GM19467 (cell line): Measurements from ENCODE around the gene IKZF3.
"Not testable (repeated sequence)": the region's sequence is repeated elsewhere in the genome, so short reads cannot be mapped to it uniquely, and the experiment has no call there.

Experiments
- ATAC-seq: cut with Tn5 transposase; IDR thresholded peaks from one replicate; pipeline ENCODE4 v1.9.1; 2021; ENCODE audit warnings: mild to moderate bottlenecking, moderate library complexity; ENCODE audit not compliant: unreplicated experiment

IKZF3 gene

DNA sequence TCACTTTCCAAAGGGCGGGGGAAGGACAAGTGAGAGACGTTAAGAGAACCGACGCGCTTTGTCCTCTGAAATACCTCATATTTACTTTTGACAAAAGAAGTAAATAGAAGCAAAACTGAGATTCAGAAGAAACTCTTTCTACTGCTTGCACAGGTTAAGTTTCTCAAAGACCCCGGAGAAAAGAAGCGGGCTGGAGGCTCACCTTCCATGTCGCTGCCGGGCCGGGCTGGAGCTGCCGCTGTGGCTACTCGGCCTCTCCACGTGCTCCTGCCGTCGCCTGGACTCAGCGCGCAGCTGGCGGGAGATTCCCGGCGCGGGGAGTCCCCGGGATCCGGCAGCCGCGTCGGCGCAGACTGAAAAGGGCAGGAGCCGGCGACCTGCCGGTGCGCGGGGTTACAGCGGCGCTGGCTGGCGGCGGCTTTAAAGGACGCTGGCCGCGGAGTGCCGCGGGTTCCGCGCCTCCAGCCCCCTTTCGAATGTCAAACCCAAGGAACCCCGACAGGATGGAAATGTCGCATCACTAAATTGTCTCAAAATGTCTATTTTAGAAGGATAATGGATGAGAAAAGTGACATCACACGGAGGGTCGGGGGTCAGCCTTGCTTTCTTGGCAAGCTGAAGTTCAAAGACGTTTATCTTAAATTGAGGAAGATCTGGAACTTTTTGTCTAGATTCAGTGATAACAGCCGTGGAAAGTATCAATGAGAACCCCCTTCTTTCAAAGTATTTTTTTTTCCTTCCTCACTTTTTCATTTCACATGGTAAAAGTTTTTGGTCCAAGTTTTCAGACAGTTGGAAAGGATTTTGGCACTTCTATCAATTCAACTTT lies at the start of gene IKZF3:
IKZF3 (minus strand) TSS at position 395 of the 829 bp plus-strand sequence; CDS start at position 209, 186 bp downstream.
- peak; percentile 33 for ATAC-seq

DNA sequence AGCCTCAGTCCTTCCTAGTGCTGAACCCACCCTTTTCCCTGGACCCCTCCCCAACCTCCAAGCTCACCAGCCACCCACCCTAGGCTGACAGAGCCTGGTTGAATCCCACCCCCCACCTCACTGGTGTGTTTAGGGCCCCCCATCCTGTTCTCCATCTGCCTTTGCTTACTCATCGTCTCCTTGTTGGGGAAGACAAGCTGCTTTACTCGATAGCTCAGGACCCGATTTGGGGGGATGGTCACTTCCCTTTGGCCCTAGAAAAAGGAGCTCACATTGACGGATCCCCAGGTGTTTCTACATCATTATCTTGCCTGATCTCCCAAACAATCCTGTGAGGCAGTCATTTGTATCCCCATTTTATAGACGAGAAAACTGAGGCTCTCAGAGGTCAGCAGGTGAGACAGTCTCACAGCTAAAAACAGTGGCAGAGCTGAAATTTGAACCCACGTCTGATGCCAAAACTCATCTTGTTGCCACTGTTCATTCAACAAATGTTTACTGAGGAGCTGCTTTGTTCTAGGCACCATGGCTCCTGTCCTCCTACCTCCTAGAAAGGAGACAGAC lies 44.8 kb upstream of the IKZF3 start:
- ATAC-seq: no peak

DNA sequence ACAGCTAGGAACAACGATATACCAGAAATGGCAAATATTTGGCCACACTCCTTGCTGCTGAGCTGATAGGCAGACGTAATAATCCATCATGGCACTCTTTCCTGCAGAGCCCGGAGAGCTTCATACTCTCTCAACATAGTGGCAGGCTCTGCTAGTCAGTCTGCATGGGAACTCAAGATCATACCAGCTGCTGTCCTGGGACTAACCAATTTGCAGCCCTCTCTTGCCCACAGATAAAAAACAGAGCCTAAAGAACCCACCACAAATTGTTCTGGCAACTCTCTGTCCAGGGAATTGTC lies 40.8 kb upstream of the IKZF3 start:
- ATAC-seq: no peak

DNA sequence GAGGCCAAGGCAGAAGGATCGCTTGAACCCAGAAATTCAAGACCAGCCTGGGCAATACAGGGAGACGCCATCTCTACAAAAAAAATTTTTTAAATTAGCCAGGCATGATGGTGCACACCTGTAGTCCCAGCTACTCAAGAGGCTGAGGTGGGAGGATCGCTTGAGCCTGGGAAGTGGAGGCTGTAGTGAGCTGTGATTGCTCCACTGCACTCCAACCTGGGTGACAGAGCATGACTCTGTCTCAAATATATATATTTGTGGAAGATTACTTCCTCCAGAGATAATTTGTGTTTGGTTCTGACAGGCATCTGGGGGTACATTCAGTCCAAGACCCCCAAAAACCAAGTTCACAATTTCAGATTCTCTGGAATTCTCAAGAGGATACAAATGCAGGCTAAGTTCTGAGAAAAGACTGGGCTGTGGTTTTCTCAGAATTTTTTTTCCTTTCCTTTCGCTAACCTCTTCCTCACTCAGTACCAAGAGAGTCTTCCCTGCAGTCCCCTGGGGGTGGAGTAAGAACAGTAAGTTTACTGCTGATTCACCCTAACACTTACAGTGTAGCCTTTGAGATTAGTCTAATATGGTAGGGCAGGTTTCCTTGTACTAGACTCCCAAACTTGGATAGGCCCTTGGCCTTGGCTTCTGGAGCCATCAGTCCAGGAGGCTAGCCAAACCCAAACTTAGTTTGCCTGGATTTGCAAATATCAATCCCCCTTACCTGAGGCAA lies 39.2 kb upstream of the IKZF3 start:
- no peak for ATAC-seq

- not testable (repeated sequence) for ATAC-seq
Measured at GRCh38 chr17:39902027-39902426, 37.9 kb upstream of the IKZF3 start.

DNA sequence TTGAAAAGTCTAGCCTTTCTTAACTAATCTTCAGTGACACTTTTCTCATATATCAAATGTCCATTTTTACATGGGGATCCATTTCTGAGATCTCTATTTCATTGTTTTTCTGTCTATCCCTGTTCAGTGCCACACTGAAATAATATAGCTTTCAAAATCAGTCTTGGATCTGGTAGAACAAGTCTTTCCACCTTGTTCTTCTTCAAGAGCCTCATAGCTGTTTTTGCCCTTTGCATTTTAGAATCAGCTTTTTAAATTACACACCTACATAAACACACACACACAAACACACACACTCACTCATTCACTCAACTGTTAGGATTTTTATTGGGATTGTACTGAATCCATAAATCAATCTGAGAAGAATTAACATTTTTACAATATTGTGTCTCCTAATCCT lies 35.1 kb upstream of the IKZF3 start:
- no peak for ATAC-seq

GRCh38 chr17:39898088-39898487 lies 34.0 kb upstream of the IKZF3 start:
- no peak for ATAC-seq

DNA sequence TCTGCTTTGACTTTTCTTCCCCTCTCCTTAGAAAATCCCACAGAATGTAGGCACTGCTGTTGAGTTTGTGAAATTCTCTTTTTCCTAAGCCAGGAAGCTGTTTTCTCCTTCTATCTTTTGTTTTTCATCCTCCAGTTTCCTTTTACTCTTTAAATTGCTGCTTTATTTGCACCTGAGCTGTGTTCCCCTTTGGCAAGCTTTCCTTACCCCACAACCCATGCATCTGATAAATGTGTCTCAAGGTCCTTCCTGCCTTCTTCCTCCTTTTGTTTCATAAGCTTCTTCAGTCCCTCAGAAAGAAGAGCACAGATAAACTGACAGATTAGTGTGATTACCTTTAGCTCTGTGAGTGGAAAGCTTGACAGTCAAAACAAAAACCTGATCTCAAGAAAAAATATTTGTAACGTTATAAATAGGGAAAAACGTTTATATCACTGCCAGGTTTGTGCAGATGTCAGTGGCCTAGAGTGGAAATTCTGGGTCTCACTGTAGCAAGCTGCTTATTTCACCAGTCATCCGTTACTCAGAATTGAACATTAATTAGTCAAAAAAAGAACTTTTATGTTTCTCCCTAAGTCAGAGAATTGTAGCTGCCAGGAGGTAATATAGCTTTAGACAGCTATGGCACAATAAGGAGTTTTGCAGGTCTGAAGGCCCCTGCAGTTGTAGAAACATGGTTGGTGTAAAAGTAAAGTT lies 30.7 kb upstream of the IKZF3 start:
- no peak for ATAC-seq

- ATAC-seq: no peak
Measured at GRCh38 chr17:39889200-39889599, 25.1 kb upstream of the IKZF3 start.

GRCh38 chr17:39887078-39887477 lies 23.0 kb upstream of the IKZF3 start:
- no peak for ATAC-seq

DNA sequence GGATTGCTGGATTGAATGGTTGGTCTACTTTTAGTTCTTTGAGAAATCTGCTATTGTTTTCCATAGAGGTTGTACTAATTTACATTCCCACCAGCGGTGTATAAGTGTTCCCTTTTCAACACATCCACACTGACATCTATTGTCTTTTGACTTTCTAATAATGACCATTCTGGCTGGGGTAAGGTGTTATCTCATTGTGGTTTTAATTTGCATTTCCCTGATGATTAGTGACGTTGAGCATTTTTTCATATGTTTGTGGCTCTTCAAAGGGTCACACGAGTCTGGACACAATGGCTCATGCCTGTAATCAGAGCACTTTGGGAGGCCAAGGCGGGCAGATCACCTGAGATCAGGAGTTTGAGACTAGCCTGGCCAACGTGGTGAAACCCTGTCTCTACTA lies 22.0 kb upstream of the IKZF3 start:
- not testable (repeated sequence) for ATAC-seq

DNA sequence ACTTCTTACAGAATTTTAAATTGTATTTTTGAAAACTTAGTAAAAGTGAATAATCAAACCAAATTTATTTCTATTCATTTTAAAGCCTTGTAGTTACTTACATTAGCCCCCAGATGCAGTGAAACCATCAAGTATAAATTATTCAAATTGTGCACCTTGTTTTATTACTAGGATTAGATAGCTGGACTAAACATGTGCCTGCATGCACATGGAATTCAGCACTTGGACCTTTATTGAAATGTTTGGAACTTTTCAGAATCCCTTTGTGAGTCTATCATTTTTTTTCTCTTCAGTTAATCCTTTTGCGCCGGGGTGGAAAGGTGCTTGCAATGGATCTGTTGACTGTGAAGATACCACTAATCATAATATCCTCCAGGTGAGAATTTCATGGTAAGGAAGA lies 8.6 kb upstream of the IKZF3 start:
- ATAC-seq: no peak

DNA sequence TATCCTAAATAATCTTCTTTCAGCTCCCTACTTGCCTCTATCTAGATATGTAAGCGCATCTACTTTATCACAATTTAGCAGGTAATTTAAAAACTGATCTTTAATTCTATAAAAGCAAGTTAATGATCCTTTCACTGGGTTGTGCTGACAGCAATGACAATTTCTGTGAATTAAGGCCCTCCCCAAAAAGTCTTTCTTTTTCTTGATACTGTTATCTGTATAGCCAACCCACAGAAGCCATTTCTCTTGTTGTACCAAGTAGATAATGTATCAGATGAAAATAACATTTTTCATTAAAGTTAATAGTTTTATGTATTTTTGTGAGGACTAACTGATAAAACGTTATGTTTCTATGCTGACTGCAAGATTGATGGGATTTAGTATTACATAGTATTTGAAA lies 7.7 kb upstream of the IKZF3 start:
- no peak for ATAC-seq

GRCh38 chr17:39870776-39871175 lies 6.7 kb upstream of the IKZF3 start:
- no peak for ATAC-seq

- ATAC-seq: no peak
Measured at GRCh38 chr17:39868554-39868942, 4.4 kb upstream of the IKZF3 start.

- ATAC-seq: no peak
Measured at GRCh38 chr17:39867880-39868553, 3.9 kb upstream of the IKZF3 start, which contains the start of gene ZPBP2. Gene ZPBP2, plus strand, starts transcription at chr17:39868202. Its CDS starts 153 bp downstream, at chr17:39868355.

GRCh38 chr17:39867084-39867879 lies 3.2 kb upstream of the IKZF3 start:
- peak; percentile 48 for ATAC-seq

GRCh38 chr17:39866013-39866730 lies 2.1 kb upstream of the IKZF3 start:
- no peak for ATAC-seq

DNA sequence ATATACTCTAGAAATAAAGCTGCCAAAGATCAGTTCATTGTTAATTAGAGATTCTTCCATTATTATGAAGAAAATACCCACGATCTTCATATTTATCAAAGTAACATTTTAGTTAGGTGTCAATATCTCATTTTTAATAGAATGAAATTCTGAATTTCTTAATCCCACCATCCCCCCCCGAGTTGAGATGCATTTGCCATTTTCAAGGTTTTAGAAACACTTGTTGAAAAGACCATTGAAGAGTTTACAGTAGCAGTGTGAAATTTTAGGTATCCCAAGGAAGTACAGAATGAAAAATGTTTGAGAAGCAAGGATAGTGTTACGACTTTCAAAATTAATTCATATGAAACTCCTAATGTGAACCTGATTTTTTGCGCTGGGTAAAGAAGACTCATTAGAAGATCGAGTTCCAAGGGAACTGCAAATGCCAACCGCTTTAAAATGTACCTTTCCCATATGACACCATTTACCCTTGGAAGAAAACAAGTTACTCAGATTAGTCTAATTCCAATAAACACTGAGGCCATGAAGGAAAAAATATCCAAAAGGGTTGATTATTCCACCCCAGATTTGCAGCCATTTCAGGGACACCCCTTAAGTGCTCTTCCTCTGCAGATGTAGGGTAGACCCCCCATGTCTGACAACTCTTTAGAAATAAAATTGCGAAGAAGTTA lies 731 bp downstream of the IKZF3 start:
- no peak for ATAC-seq
